CD4-positive, alpha-beta T cell treated with Interleukin-12 subunit alpha and Interleukin-12 subunit beta, for 1 hour (primary cell): ENCODE data around the gene IFNA1.
"Not testable (repeated sequence)": the region's sequence is repeated elsewhere in the genome, so short reads cannot be mapped to it uniquely, and the experiment has no call there.

Source experiments
- DNase-seq: peaks from one replicate; pipeline ENCODE4 v3.0.0-alpha.2; 2020

The IFNA1 gene

GRCh38 chr9:21440139-21440538 lies at the start of gene IFNA1:
Gene IFNA1 (plus strand): TSS chr9:21440439. CDS start chr9:21440508, 69 bp downstream.
- DNase-seq, result no peak

DNA sequence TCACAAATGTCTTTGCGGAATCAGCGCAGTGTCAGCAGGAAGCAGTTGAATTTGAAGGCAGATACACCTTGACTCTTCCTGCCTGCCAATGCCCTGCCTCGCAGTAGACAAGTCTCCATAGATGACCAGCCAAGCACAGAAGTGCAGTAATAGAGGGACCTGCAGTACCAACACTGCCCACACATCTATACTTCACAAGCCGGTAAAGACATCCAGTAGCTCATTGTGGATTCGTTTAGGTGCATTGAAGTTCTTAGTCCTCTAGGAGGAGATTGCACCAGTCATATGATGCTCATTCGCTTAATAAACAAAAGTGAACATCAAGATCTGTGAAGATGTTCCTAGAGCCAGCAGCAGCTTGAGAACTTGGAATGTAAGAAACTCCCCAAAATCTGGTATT lies 48.0 kb upstream of the IFNA1 start:
- no peak for DNase-seq

DNA sequence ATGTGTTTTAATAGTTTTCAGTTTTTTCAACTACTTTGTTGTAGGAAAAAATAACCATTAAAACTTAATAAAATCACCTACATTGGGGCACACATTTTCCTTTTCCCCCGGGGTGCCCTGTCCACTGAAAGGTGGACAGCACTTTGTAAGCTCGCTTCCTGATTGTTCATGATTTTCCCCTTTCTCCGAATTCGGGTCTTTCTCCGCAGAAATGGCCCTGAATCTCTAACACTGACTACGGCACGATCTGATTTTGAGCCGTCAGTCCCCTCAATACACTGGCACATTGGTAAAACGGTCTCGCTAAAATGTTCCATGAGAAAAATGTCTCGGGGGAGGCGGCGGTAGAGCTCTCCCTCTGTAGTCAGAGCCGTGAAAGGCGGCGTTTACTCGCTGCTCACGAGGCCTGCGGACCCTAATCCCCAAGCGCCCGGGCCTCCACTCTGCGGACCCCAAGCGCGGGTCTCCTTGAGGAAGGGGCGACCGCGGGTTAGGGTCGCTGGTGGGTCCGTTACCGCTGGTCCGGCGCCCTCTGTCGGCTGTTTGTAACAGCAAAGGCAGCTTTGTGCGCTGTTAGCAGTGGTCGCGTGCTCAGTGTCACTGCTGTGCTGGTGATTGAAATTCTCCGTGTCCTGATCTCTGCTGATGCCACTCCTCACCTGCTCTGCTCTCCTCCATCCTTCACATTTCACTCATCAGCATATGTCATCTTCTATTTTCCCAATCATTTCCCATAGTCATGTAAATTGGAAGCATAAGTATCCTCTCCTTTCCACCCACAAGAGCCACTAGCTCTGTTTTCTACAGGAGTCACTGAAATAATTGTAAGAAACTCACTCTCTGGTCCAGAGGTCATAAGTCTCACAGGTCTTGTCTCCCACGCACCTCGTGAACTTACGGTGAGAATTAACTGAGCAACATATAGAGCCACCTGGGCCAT lies 44.2 kb upstream of the IFNA1 start:
- peak; percentile 55 for DNase-seq

DNA sequence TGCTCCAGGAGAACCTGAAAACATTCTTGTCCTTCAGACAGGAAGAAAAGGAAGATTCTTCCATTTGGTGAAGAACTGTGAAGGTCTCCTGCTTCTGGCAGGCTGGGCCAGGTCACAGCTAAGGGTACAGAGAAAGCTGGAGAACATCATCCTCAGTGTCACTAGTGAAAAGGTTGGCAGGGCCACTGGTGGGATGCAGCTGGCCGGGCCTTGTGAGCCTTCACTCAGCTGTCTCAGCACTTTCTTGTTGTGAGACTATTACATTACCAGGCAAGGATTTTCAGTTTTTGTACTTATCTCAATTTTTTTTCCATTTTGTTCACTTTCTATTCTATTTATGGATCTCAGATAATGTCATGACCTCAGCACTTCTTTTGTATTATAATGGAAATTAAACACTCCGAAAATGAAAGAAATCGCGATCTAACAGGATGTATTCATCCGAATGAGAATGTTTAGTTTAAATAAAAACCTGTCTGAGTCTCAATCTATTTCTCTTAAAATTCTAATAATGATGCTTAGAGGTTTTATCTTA lies 41.2 kb upstream of the IFNA1 start:
- no peak for DNase-seq

DNA sequence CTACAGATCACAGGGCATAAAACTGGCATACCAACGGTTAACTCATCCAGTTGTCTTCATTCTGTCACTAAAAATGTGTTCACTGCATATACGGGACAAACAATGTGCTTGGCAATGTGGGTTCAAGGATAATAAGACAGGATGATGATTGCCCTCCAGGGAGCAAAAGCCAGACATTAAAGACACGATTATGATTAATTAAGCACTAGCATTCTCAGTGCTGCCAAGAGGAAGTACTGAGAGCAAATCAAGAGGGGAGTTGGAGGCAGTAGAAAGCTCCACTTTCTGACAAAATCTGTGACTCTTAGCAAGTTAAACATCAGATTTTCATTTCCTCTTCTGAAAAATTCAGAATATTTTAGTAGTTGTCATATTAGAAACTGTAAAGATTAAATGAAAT lies 40.3 kb upstream of the IFNA1 start:
- no peak for DNase-seq

- no peak for DNase-seq
Observed at GRCh38 chr9:21402386-21403251, 37.6 kb upstream of the IFNA1 start.

DNA sequence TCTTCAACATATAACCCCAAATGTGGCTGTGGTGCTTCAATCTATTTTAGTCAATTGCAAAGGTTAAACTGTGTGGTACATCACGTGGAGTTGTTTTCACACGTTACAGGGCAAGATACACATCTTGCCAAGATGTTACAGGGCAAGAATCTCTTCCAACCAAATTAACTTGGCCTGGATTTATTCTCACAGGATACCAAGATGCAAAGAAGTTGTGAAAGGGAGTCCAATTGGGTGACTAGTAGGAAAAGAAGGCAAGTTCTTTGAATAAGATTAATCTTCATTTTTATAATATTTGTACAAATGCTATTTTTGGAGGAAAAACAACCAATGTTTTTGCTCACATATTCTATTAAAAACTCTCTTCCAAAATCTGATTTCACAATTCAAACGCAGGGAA lies 36.1 kb upstream of the IFNA1 start:
- DNase-seq, result no peak

- no peak for DNase-seq
Observed at GRCh38 chr9:21408817-21409216, 31.4 kb upstream of the IFNA1 start, which contains the start of gene IFNA8. Gene IFNA8 (plus strand): TSS chr9:21409117. CDS start chr9:21409177, 60 bp downstream.

DNA sequence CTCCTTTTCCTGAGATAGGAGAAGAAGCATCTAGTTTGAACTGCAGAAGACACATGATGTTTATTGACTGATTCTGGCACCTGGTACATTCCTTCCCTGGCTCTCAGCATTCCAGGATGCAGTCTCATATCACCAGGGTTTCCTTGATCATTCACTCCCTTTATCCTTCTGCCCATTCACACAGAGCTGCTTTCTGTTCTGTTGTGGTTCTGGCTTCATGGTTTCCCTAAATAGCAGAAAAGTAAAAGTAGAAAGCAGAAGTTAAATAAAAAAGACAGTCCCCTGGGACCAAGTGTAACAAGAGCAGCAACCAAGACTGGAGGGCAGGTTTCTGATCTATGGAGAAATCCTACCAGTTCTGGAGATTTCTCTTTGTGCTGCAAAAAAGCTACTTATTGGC lies 28.1 kb upstream of the IFNA1 start:
- no peak for DNase-seq

GRCh38 chr9:21413151-21413550 lies 27.1 kb upstream of the IFNA1 start:
- no peak for DNase-seq

DNA sequence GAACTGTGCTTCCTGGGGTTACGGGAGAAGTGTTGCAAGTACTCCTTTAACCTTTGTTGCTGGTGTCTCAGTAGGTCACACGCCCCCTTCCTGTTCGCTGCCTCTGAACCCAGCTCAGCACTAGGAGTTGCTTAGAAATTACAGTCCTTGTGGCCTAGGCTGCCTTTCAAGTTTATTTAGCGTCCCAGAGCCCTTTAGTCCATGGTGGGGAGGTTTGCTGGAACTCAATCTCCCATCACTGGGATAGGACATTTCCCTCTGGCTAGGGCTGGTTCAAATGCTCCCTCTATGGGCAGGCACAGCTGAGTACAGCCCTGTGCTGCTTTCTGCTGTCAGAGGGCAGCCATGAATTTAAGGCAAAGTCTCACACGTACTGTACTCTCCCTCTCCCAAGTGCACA lies 26.6 kb upstream of the IFNA1 start:
- no peak for DNase-seq

- DNase-seq, result no peak
Observed at GRCh38 chr9:21414220-21414940, 25.9 kb upstream of the IFNA1 start.

- no peak for DNase-seq
Observed at GRCh38 chr9:21415493-21416267, 24.6 kb upstream of the IFNA1 start.

DNA sequence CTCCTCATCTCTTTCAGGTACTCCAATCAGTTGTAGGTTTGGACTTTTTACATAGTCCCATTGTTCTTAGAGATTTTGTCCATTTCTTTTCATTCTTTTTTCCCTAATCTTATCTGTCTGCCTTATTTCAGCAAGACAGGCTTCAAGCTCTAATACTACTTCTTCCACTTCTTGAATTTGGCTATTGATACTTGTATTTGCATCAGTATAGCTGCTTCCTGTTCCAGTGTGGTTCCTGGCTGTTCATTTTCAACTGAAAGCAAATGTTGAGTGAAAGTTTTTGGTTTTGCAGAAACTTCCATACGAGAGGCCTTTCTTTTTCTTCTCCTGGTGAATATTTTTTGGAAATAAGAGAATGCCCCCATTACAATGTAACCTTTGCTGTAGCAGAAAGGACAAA lies 12.0 kb upstream of the IFNA1 start:
- DNase-seq, result no peak

- DNase-seq, result no peak
Observed at GRCh38 chr9:21429191-21429590, 11.0 kb upstream of the IFNA1 start.

DNA sequence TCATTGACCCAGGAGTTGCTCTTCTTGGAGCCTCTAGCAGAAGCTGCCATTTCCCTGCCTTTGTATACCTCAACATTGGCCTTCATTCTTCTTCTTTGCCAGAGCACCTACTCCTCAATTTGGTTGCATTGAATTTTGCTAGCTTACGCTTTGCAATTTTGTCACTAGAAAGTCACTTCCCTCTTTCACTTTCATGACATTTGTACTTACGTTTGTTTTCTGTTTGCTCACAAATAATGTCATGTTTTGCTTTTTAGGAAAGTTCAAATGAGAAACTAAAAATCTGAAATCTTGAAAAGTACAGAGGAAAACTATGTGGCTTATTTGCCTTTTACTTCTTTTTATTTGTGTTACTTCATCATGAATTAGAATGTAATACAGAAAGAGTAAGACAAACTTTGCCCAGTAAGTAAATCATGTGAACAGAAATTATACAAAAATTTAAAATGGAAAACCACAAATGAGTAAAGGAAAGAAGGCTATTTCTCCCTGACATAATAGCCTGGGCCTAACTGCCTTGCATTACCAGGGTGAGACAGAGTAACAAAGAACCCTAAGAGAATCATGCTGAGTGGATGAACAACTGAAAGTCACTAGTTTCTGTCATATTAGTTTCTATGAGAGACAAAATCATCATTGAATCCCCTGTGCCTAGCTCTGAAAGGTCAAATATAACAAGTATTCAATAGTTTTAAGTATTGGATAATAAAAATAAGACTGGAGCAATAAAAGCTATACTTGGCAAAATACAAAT lies 7.4 kb upstream of the IFNA1 start:
- no peak for DNase-seq

- DNase-seq, result peak; percentile 54
Observed at GRCh38 chr9:21434202-21435014, 5.8 kb upstream of the IFNA1 start.

GRCh38 chr9:21435015-21435383 lies 5.2 kb upstream of the IFNA1 start:
- not testable (repeated sequence) for DNase-seq

DNA sequence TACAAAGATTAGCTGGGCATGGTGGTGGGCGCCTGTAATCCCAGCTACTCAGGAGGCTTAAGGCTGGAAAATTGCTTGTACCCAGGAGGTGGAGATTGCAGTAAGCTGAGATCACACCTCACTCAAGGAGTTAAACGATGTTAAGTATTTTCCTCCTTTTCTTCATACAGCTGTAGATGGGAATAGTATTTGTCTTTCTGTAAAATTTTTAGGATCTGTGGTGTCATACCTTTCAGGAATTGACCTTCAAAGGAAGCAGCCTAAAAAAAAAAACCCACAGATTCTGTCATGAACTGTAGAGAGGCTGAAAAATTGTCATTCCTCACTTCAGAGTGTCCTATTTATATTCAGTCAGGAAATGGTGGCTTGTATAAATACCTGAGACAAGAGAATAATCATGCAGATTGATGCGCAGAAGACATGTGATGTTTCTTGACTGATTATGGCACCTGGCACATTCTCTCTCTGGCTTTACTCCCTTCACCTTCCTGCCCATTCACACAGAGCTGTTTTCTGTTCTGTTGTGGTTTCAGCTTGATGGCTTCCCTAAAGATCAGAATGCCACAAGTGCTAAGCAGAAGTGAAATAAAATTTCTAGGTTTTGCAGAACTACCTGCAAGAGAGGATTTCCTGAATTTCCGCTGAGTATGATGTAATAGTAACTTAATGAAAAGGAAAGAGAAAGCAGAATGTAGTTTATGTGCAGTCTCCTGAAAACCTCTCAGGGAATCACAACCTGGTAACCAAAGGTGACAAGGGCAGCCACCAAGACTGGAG lies 3.8 kb downstream of the IFNA1 start:
- DNase-seq, result peak; percentile 60
